Fibroblast of skin of right biceps (primary cell): ENCODE measurements around the gene GYS1.

Experiments
- DNase-seq: peaks from one replicate; pipeline ENCODE4 v3.0.0-alpha.2; 2013

The GYS1 gene

DNA sequence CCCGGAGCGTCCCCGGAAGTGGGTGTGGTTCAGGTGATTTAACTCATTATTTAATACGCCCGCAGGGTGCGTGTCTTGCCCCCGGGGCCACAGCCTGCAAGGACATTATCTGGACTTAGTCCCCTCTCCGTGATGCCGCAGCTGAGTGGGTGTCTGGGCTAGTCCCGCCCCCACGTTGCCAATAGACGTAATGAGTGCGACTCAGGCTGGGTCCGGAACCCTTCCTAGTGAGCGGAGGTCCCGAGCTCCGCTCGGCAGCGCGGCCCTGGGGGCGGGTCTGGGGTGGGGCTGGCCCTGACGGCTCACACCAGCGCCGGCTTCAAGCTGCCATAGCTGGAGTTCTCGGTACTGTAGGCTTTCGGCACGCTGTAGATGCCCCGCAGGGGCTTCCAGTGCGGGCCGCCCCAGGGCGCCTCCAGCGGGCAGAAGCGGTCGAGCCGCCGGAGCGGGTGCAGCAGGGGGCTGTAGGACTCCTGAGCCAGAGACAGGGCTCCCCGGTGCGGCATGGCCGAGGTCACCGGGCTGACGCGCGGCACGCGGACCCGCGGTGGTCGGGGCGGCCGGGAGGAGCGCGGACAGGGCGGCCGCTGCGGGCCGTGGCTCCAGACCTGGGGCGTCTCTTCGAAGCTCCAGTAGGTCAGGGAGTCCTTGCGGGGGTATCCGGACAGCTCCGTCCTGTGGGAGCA lies 24.7 kb upstream of the GYS1 start:
- DNase-seq, result peak; percentile 78

DNA sequence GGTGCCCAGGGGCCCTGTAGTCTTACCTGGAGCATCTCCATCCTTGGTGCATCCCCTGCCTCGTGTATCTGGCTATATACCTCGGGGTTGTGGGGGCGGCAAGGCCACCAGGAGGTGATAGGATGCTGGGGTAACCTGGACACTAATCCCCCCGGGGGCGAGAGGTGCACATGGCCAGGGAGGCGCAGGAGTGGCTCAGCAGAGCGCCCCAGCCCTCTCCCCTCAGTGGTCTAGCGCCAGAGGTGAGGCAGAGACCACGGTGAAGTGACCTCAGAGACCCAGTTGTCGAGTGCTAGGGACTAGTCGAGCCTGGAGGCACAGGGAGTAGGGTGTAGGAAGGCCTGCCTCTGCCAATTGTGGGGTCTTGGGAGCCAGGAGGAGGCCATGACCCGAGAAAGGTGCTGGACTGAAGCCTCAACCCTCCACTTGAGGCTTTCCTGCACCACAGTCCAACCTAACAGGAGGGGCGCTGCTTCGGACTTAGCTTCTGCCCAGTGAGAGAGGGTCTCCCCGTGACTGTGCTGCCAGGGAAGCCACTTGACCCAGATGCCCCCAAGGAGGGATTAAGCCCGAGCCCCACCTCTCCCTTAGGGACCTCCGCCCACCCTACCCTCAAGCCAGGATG lies 24.0 kb upstream of the GYS1 start, which contains the start of gene LHB:
LHB (minus strand) TSS at position 51 of the 625 bp plus-strand sequence; CDS start at position 41, 10 bp downstream.
- no peak for DNase-seq

DNA sequence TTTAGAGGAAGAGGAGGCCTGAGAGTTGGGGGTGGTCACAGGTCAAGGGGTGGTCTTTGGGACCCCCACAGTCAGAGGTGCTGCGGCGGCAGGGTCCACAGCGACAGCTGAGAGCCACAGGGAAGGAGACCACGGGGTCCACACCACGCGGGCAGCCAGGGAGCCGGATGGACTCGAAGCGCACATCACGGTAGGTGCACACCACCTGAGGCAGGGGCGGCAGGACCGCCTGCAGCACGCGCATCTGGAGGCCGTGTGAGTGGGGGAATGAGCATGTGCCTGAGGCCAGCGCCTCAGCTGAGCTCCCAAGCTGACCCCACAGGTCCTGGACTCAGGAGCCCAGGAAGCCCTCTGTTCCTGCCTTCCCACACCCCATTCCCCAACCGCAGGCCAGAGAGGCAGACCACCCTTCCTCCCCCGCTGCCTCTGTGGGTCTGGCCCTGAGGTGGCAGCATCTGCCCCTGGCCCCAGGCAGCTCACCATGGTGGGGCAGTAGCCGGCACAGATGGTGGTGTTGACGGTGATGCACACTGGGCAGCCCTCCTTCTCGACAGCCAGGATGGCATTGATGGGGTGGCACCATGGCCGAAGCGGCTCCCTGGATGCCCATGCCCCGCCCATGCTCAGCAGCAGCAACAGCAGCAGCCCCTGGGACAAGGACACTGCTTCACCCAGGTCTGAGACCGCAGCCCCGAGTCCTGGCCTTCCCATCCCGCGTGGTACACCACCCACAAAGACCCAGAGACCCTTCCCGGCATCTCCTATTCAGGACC lies 23.1 kb upstream of the GYS1 start:
- DNase-seq, result no peak

DNA sequence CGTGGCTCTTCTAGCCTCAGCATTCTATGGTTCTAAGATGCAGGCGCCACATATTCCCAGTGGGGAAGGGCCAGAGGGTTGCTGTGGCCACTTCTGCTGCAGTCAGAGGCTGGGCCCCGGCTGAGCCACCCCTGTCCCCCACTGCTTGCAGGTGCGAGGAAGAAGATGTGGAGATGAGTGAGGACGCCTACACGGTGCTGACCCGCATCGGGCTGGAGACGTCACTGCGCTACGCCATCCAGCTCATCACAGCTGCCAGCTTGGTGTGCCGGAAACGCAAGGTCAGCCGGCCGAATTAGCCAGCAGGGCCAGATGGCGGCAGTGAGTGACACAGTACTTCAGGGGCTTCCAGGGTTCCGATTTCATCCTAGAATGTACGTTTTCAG lies 21.8 kb upstream of the GYS1 start:
- DNase-seq, result no peak

DNA sequence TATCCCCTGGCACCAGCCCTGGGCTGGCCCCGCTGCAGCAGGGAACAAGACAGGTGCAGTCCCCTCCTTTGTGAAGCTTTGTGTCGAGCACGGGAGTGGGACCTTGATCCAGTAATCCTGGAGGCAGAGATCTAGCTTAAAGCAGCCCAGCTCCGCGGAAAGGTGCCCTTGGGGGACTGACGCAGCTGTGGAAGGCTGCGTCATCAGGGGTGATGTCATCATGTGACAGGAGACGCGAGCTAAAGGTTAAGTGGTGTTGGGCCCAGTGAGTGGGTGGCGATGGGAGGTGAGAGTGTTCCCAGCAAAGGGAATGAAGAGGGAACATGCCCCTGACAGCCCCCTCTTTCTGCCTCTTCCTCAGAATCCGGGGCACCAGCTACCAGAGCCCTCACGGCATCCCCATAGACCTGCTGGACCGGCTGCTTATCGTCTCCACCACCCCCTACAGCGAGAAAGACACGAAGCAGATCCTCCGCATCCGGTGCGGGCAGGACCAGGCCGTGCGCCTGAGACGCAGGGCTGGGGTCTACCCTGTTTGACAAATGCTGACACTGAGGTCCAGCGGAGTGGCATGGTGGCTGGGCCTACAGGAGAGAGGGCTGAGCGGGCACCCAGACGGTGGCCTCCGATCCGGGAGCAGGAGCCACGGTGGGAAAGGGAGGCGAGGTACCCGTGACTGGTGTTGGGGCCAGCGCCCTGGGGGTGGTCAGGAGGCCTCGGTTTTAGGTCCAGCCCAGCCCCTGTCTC lies 21.2 kb upstream of the GYS1 start:
- DNase-seq, result no peak

DNA sequence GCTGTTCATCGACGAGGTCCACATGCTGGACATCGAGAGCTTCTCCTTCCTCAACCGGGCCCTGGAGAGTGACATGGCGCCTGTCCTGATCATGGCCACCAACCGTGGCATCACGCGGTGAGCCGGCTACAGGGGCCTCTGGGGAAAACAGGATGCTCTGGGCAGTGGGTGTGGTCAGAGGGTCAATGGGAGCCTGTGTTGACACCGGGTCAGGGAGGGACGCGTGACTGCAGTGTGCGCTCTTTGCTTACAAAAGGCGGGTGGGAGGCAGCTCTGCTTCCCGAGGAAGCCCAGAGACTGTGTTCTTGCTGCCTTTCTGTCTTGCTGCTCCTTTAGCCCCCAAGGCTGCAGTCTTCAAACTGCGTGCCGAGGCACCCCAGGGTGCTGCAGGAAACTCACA lies 18.1 kb upstream of the GYS1 start:
- DNase-seq, result no peak

DNA sequence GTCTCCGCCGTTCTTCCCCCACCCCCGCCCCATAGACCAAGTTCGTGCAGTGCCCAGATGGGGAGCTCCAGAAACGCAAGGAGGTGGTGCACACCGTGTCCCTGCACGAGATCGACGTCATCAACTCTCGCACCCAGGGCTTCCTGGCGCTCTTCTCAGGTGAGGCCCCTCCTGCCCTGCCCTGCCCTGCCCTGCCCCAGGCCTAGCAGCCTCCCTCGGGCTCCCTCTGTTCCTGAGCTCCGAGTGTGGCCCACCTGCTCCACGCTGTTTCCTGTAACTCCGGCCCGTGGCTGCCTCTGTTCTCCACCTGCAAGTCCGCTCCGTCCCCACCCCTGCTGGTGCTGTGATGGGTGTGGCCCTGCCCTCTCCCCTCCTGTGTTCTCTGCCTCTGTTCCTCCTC lies 17.3 kb upstream of the GYS1 start:
- no peak for DNase-seq

DNA sequence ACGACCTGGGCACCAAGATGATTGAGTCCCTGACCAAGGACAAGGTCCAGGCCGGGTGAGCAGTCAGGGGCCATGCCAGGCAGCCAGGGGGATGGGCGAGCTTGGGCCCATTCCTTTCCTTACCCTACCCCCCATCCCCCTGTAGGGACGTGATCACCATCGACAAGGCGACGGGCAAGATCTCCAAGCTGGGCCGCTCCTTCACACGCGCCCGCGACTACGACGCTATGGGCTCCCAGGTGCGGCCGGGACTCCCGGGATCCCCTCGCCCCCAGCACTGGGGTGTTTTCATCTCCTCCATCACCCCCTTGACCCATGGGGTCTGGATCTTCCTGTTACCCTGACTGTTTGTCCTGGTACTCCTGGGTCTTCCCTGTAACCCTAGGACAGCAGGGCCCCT lies 16.7 kb upstream of the GYS1 start:
- DNase-seq, result no peak

DNA sequence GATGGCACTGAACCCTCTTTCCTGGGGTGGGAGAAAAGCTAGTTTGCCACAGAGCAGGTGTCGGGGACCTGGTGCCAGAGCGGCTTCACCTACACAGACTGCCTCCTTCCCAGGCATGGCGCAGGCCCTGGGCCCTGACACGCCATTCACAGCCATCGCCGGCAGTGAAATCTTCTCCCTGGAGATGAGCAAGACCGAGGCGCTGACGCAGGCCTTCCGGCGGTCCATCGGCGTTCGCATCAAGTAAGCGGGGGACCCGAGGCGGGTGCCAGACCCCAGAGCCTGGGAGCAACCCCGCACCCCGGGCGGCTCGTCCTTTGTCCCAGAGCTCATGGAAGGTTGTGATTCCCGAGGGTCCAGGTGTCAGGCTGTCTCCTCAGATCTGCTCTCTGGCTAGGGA lies 13.8 kb upstream of the GYS1 start:
- DNase-seq, result no peak

DNA sequence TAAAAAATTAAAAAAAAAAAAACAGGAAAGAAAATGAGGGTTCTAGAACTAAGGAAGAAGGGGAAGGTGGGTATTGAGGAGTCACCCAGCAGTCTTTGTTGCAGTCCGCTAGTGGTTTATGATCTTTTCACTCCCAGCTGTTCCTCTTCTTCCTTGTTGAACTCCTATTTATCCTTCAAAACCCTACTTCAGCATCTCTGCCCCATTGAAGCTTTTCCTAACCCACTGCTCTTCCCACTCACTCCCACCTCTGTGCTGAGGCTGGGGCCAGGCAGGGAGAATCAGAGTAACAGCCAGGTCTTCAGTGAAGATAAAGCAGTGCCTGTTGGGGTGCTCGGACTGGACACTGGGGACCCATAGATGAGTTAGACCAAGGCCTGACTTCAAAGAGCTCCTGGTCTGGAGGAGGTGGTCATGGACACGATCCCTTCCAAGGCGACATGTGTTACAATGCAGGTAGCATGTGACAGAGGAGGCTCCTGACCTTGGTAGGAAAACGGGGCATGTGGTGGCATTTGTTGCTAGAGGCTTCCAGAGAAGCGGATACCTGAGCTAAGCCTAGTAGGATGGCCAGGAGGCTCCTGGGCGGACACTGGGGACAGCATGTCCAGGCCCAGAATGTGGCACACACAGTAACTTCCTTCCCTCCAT lies 12.0 kb upstream of the GYS1 start:
- DNase-seq, result no peak

DNA sequence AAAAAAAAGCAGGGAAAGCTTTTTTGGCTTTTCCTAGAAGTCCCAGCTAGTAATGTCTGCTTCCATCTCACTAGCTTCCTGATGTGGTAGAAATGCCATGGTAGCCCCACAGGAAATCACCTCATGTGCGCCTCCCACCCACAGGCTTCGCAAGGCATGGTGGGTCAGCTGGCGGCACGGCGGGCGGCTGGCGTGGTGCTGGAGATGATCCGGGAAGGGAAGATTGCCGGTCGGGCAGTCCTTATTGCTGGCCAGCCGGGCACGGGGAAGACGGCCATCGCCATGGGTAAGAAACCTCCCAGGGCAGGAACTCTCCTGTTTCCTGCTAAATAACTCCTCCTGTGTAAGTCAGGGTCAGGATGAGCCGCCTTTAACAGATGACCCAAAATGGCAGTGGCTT lies 11.0 kb upstream of the GYS1 start:
- no peak for DNase-seq

DNA sequence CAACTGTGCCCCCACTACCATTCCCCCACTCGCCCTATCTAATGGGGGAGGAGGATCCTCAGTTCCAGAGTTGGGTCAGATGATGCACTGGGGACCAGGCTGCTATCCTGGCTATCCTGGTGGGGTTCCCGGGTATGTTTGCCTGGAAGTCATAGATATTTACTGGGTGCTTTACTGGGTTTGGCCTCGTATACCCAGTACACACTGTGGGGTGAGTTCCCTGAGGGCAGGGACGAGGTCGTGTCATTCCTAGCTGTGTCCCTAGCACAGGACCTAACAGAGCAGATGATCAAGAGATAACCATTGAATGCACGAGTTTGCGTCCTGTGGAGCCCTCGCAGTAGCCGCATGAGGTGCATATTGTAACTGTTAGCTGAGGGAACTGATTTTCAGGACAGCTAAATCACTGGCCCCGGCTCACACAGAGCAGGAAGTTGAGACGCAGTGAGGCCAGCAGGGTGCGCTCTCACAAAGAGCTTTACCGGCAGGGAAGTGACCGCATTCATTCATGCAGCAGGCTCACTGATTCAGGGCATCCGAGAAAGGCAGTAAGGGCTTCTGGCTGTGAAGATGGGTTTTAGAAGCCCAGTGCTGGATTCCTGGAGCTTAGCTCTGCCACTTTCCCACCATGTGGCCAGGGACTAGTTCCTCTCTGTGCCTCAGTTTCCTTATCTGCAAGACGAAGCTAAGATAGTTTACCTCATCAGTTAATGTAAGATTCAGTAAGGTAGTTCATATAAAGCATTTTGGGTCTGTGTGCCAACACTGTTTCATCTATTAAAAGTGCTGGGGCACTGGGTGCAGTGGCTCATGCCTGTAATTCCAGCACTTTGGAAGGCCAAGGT lies 6.6 kb upstream of the GYS1 start:
- DNase-seq, result peak; percentile 67

DNA sequence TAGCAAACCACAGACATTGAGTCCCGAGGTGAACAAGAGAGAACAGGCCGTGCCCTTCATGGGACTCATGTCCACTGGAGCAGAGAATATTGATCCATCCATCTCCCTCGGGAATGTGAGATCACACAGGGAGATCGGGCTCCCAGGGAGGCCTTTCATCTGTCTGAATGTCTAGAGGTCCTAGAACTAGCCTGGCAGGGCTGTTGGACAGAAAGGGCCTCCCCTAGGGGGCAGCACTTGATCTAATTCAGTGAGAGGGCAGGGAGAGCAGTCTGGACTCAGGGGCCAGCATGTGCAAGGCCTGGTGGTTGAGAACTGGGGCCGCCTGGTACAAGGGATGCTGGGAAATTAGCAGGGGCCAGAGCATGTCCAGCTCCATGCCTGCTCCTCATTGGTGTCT lies 4.9 kb upstream of the GYS1 start:
- peak; percentile 60 for DNase-seq

DNA sequence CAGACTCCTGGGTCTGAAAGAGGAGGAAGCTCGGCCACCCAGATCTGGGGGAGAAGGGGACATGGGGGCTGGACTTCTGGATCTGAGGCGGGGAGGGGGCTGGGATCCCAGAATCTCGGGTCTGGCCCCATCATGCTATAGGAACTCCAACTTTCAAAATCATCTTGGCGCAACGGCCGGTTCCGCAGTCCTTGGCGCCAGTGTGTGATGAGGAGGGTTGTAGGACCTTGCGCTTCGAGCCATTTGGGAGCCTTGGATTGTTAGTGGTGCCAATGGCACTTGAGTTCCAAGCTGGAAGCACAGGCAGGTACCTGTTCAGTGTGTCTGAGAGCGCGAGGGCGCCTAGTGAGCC lies 902 bp upstream of the GYS1 start:
- no peak for DNase-seq

DNA sequence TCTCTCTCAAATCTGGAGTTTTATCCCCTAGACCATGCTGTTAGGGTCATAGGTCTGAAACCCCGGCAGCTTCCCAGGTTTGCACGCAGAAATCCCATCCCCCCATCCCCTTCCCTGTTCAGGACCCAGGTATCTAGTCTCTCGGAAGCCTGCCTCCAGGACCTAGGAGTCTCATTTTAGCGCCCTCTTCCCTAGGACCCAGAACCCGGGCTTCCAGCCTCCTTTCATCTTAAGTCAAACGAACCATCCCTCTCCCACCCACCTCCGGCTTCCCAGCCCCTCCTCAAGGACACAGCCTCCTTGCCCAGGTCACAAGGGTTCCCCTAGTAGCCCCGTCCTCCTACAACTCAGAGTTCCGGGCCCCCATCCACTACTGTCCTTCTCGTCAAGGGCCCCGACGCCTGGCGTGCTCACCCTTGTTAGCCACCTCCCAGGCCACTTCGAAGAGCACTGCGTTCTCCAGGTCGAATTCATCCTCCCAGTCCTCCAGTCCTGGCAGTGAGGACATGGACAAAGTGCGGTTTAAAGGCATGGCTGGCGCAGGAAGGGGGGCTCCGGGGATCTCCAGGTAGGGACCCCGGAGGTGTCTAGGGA lies 431 bp downstream of the GYS1 start:
- no peak for DNase-seq

DNA sequence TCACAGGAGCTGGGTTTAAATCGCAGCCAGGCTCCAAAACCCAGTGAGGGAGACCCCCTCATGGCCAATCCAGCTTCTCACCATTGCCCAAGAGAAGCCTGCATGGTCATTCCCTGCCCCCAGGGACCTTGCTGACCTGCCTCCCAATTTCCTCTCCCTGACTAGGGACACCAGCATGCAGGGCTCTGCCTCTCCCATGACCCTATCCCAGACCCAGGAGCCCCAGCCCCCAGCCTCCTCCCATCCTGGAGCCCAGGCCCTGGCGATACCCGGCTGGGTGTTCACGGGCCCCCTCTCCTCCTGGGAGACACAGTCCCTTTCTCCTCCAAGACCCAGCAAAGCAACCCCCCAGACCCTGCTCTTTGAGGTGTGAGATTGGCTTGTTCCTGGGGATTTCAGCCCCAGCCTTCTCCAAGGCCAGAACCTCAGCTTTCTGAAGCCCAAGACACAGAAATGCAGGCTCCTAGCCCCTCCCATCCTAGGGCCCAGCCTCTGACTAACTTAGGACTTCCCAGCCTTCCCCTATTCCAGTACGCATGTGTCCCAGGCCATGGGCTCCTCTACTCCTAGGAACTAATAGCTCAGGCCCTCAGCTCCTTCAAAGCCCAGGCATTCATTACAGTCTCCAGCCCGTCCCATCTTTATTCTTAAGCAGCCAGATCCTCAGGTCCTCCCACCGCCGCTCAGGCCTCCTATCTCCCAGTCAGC lies 1.1 kb downstream of the GYS1 start:
- DNase-seq, result peak; percentile 80

DNA sequence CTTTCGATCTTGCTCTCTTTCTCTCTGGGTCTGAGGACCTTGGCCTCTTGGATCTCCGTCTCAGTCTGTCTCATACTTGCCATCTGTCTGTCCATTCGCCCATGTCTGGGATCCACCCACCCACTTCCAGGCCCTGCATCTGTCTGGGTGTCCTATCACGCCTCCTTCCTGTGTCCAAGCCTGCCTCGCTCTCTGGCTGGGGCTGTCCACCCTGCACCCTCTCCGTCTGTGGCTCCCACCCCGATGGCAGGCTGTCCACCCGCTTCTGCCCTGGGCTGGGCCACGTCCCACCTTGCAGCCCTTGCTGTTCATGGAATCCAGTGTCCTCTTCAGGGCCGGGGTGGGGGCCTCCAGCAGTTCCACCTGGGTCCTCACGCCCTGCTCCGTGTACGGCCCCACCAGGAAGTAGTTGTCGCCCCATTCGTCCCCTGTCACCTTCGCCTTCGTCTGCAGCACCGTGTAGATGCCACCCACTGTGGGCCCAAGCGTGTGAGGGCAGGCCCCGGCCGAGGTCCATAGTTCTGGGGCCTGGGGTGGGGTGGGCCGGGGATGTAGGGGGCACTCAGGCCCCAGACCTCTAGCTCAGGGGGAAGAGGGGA lies 2.0 kb downstream of the GYS1 start:
- no peak for DNase-seq

DNA sequence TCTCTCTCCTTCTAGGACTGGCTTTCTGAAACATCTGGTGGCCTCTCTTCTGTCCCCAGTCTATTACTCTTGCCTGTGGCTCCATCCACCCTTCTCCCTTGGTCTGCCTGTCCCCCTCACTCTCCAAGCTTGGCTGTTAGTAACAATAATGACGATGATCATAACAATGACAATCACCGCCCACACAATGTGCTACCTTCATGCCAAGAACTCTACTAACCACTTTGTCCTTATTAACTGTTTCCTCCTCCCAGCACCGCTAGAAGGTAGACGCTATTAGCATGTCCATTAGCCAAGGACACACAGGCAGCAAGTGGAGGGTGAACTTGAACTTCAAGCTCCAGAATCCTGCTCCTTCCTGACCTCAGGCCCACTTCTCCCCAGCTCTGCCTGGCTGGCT lies 2.7 kb downstream of the GYS1 start:
- DNase-seq, result no peak

DNA sequence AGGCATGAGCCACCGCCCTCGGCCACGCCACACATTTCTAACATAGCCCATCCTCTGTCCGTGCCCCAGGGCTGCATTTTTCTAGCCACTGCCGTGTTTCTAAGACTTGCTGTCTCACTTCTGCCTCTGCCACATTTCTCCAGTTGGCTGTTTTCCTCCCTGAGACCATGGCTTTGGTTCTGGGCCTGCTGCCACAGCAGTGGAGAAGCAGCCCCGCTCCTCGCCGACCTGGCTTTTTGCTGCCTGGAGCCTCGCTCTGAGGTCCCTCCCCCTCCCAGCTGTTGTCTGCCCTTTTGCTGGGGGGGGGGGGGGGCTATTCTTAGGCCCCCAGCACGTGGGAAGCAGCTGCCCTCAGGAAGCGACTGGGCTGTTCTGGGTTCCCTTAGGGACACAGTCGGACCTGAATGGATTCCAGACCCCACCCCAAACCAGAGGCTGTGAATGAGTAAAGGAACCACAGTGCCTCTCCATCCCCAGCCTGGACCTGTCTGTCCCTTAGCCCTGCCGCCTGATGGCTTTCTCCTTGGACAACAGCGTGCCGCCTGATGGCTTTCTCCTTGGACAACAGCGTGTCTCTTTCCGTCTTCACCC lies 3.3 kb downstream of the GYS1 start:
- DNase-seq, result no peak

DNA sequence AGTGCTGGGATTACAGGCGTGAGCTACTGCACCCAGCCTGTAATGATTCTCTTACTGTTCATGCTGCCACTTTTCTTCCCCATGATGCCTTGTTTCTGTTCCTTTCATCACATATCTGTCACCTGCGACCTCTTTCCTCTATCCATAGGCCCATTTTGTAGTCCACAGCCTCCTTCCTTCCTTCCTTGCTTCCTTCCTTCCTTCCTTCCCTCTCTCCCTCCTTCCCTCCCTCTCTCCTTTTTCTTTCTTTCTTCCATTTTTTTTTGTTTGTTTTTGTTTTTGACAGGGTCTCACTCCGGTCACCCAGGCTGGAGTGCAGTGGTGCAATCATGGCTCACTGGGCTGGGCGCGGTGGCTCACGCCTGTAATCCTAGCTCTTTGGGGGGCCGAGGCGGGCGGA lies 4.2 kb downstream of the GYS1 start:
- DNase-seq, result no peak
